ENCODE measurements around the gene GRN. TPM values are rescaled to one million over a fixed set of nuclear protein-coding genes. Genes with fewer than 3 reads are reported as not detected.
A peak's percentile ranks its signal among the peaks of the same experiment; 100 is the strongest.

GRN gene
- total and polyA plus RNA-seq, 2 of the 13 experiments (the other 11 are each of a cell fraction or from before 2014, with no cell fraction given), result 86.6 to 143 TPM

GRCh38 chr17:44350733-44351226 is 5.7 kb downstream of the GRN start (continued):
- no peak for TF ChIP-seq HMGXB3 (CRISPR knock-in tag; IDR thresholded peaks at IDR 0.05; ENCODE audit: borderline replicate concordance)
- no peak for TF ChIP-seq EP300 (IDR thresholded peaks at IDR 0.05; ENCODE audit: low read depth in 2 of 2, low read length in 2 of 2)
- peak; percentile 41; the same call in 1 of the 2 replicates for TF ChIP-seq EP300 (CRISPR knock-in tag; IDR thresholded peaks at IDR 0.05; ENCODE audit: borderline replicate concordance)
- no peak for TF ChIP-seq ZNF879 (CRISPR knock-in tag; IDR thresholded peaks at IDR 0.05)
- no peak for TF ChIP-seq YEATS4 (CRISPR knock-in tag; IDR thresholded peaks at IDR 0.05; ENCODE audit: borderline replicate concordance)
- TF ChIP-seq ZNF567 (CRISPR knock-in tag; IDR thresholded peaks at IDR 0.05; ENCODE audit: borderline replicate concordance), result no peak
- no peak for TF ChIP-seq IRF2 (CRISPR knock-in tag; IDR thresholded peaks at IDR 0.05)
- TF ChIP-seq ZNF224 (CRISPR knock-in tag; IDR thresholded peaks at IDR 0.05), result no peak
- TF ChIP-seq ZFP82 (CRISPR knock-in tag; IDR thresholded peaks at IDR 0.05; ENCODE audit: borderline replicate concordance), result no peak
- no peak for TF ChIP-seq ZNF747 (CRISPR knock-in tag; IDR thresholded peaks at IDR 0.05; ENCODE audit: borderline replicate concordance)
- TF ChIP-seq SRSF9 (IDR thresholded peaks at IDR 0.05; ENCODE audit: borderline replicate concordance, insufficient read depth, low read depth, low read length, poor library complexity, severe bottlenecking), result no peak
- TF ChIP-seq ZNF720 (CRISPR knock-in tag; IDR thresholded peaks at IDR 0.05), result no peak
- TF ChIP-seq ZNF614 (CRISPR knock-in tag; IDR thresholded peaks at IDR 0.05; ENCODE audit: borderline replicate concordance), result peak; percentile 81; the same call in 1 of the 2 replicates
- TF ChIP-seq RFX1 (IDR thresholded peaks at IDR 0.05), result no peak
- no peak for TF ChIP-seq FIP1L1 (IDR thresholded peaks at IDR 0.05; ENCODE audit: borderline replicate concordance, insufficient read depth, low read depth, low read length)
- no peak for TF ChIP-seq ZNF512B (CRISPR knock-in tag; IDR thresholded peaks at IDR 0.05; ENCODE audit: borderline replicate concordance)
- TF ChIP-seq CHD2 (IDR thresholded peaks at IDR 0.05; ENCODE audit: low read depth, low read length), result no peak
- no peak for TF ChIP-seq STAT6 (CRISPR knock-in tag; IDR thresholded peaks at IDR 0.05; ENCODE audit: borderline replicate concordance)
- TF ChIP-seq, protein P1, sequence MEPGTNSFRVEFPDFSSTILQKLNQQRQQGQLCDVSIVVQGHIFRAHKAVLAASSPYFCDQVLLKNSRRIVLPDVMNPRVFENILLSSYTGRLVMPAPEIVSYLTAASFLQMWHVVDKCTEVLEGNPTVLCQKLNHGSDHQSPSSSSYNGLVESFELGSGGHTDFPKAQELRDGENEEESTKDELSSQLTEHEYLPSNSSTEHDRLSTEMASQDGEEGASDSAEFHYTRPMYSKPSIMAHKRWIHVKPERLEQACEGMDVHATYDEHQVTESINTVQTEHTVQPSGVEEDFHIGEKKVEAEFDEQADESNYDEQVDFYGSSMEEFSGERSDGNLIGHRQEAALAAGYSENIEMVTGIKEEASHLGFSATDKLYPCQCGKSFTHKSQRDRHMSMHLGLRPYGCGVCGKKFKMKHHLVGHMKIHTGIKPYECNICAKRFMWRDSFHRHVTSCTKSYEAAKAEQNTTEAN (CRISPR knock-in tag; conservative IDR thresholded peaks at IDR 0.05), result no peak
